K562 (cell line): ENCODE measurements around the gene NR1H3. TPM values are rescaled to one million over a fixed set of nuclear protein-coding genes. Genes with fewer than 3 reads are reported as not detected.

Experiments used
- ARID1B ChIP-seq: fragments of 450-650 bp; IDR thresholded peaks from 2 replicates; pipeline ENCODE4 v1.6.1; 2016; ENCODE audit warnings: antibody characterized with exemption, mild to moderate bottlenecking, inconsistent platforms
- HCFC1 ChIP-seq: IDR thresholded peaks from 2 replicates; pipeline ENCODE4 v1.6.1; 2012; ENCODE audit warnings: low read depth, low read length, improper control_type of control experiment
- NFE2L1 ChIP-seq: fragments of 450-650 bp; IDR thresholded peaks from 2 replicates; pipeline ENCODE4 v1.6.1; 2016; ENCODE audit warnings: missing genetic modification characterization, low read depth, mild to moderate bottlenecking, missing compliant biosample characterization, moderate library complexity, borderline replicate concordance
- RHOXF2B ChIP-seq: fragments of 250-450 bp; sonication (Bioruptor Pico); conservative IDR thresholded peaks from 2 replicates; pipeline ENCODE4 v1.5.1; 2021
- SETDB1 ChIP-seq: IDR thresholded peaks from one replicate; pipeline ENCODE4 v1.6.1; 2012; ENCODE audit warnings: low read length, control low read depth, inconsistent platforms
- SNRNP70 ChIP-seq: fragments of 200-400 bp; formaldehyde crosslinking; optimal IDR thresholded peaks from 2 replicates; pipeline ENCODE3; 2017; ENCODE audit warnings: low read depth, low read length
- TRIM28 ChIP-seq: fragments of 450-650 bp; IDR thresholded peaks from 2 replicates; pipeline ENCODE4 v1.6.1; 2017
- ZFPM2 ChIP-seq: fragments of 250-450 bp; sonication (Bioruptor Pico); IDR thresholded peaks from 2 replicates; pipeline ENCODE4 v1.5.1; 2022; ENCODE audit warnings: mild to moderate bottlenecking
- ZNF699 ChIP-seq: fragments of 250-450 bp; sonication (Bioruptor Pico); IDR thresholded peaks from 2 replicates; pipeline ENCODE4 v1.8.0; 2021; ENCODE audit warnings: mild to moderate bottlenecking, moderate library complexity; ENCODE audit not compliant: insufficient replicate concordance
- polyA plus RNA-seq, 8 experiments: library from polyadenylated mRNA; depleted of rRNA in 4 of 8; stranded (reverse) in 5 of 8; unstranded in 3 of 8; fragments of >200 nt; fragmentation: Nextera tagmentation in 2 of 8; fragmentation: Illumina TruSeq in 1 of 8; extraction: Ambion mirVana in 2 of 8; extraction: Trizol in 1 of 8; gene quantifications; 2 replicates each; pipeline versions ENCODE4 v1.2.1 to v1.2.3, GENCODE V29; 2011 to 2014; ENCODE audit warnings: inconsistent platforms in 1 of 8, missing spikeins in 1 of 8
- total RNA-seq, 7 experiments: library from RNA; depleted of rRNA in 6 of 7; stranded (reverse); fragments of >200 nt in 6 of 7; fragmentation: Illumina TruSeq in 2 of 7; extraction: Trizol in 2 of 7; gene quantifications; 2 replicates each; pipeline versions ENCODE4 v1.2.1 to v1.2.3, GENCODE V29; 2011 to 2021; ENCODE audit warnings: low replicate concordance in 1 of 7
- TF ChIP-seq, protein P1 (sequence below): fragments of 250-450 bp; sonication (Bioruptor Pico); IDR thresholded peaks from 2 replicates; pipeline ENCODE4 v1.5.0; 2021; ENCODE audit warnings: mild to moderate bottlenecking, moderate library complexity
- TF ChIP-seq, protein P2 (sequence below): sonication (generic); formaldehyde crosslinking; IDR thresholded peaks from 2 replicates; pipeline ENCODE4 v1.8.0; 2022; ENCODE audit warnings: mild to moderate bottlenecking, missing genetic modification reagents
- TF ChIP-seq, protein P3 (sequence below), 2 experiments: fragments of 450-650 bp; IDR thresholded peaks; 2 replicates each; pipeline ENCODE4 v1.6.1; 2018; ENCODE audit warnings: mild to moderate bottlenecking in 2 of 2, low read depth in 1 of 2; ENCODE audit not compliant: partially characterized antibody in 2 of 2
- TF ChIP-seq, protein P4 (sequence below): fragments of 450-650 bp; IDR thresholded peaks from 2 replicates; pipeline ENCODE4 v1.6.1; 2014; ENCODE audit warnings: low read depth, mild to moderate bottlenecking, moderate library complexity, borderline replicate concordance

The NR1H3 gene
- total and polyA plus RNA-seq, 9 of the 15 experiments (the other 6 are each of a cell fraction or from before 2014, with no cell fraction given) = 8.2 to 26.0 (median 11.9) TPM

DNA sequence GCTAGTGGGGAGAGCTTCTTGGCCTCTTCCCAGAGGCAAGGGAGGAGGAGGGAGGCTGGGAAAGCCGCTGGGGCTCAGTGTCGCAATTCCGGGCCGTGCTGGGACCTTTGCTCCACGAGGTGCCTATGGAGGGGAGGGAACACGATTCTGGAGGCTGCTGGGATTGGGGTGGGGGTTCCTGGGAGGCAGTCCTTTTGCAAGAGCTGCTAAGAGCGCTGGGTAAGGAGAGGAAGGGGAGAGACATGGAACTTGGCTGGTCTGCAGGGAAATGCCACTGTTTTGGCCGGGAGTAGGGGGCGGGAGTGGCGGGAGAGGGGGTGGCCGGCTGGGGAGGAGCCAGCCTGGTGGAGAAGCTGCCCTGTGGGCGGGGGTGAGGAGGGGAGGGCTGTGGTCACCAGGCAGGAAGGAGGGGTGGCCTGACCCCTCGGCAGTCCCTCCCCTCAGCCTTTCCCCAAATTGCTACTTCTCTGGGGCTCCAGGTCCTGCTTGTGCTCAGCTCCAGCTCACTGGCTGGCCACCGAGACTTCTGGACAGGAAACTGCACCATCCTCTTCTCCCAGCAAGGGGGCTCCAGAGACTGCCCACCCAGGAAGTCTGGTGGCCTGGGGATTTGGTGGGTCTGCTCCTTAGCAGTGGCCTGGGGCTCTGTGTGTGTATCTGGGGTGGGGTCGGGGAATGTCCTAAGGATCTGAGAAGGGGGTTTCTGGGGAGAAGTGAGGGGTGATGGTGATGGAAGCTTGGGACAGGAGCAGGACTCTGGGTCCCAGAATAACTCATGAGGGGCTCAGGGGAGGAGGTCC, at the start of gene NR1H3 (continued):
- TF ChIP-seq, protein P1, sequence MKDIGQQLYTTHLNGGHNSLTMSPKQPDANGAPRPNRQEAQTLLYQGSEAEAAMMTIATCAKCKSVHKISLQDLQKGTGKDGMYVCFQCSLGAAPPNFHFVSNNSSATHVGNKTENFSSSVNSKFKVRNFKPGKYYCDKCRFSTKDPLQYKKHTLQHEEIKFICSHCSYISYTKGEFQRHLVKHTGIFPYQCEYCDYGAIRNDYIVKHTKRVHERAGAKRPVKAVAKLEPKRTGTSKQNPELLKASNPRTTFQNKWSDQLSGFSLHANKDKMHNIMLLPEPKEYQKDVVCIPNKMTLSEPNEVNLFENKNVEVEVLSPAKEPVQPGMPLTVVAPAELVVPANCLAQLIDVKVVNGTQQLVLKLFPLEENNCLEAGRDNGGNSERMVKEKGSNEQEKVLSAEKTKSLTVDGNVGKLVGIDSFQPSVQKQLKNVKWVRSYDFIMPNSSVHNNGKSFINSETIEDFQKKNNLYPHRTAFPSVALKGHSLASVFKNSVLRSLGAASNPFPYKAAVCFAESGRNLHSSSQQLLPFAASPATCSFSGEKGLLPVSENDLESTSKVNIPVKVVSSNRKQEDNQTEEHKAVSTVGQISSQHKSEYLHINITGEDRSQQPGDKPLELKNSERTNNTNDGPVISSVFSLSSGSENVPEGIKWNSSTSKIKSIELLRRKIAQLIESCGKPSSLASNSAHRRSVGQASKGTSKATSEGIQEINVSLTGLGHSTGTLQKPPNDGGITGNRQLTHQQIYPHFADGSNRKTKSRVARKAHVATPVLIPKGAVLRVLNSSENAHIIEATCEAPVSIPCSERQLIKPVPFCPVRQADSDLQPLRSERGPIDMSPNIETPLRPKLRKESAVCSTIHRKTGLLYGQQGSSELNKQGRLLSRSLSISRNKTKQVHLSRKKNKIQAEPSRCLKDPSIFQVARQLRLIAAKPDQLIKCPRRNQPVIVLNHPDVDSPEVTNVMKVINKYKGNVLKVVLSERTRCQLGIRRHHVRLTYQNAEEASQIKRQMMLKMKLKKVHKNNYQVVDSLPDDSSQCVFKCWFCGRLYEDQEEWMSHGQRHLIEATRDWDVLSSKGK (CRISPR knock-in tag) = no peak
- TF ChIP-seq, protein P2, sequence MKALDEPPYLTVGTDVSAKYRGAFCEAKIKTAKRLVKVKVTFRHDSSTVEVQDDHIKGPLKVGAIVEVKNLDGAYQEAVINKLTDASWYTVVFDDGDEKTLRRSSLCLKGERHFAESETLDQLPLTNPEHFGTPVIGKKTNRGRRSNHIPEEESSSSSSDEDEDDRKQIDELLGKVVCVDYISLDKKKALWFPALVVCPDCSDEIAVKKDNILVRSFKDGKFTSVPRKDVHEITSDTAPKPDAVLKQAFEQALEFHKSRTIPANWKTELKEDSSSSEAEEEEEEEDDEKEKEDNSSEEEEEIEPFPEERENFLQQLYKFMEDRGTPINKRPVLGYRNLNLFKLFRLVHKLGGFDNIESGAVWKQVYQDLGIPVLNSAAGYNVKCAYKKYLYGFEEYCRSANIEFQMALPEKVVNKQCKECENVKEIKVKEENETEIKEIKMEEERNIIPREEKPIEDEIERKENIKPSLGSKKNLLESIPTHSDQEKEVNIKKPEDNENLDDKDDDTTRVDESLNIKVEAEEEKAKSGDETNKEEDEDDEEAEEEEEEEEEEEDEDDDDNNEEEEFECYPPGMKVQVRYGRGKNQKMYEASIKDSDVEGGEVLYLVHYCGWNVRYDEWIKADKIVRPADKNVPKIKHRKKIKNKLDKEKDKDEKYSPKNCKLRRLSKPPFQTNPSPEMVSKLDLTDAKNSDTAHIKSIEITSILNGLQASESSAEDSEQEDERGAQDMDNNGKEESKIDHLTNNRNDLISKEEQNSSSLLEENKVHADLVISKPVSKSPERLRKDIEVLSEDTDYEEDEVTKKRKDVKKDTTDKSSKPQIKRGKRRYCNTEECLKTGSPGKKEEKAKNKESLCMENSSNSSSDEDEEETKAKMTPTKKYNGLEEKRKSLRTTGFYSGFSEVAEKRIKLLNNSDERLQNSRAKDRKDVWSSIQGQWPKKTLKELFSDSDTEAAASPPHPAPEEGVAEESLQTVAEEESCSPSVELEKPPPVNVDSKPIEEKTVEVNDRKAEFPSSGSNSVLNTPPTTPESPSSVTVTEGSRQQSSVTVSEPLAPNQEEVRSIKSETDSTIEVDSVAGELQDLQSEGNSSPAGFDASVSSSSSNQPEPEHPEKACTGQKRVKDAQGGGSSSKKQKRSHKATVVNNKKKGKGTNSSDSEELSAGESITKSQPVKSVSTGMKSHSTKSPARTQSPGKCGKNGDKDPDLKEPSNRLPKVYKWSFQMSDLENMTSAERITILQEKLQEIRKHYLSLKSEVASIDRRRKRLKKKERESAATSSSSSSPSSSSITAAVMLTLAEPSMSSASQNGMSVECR = 0 out of 2 replicates have a peak, but pooled peaks have one; percentile 26
- TF ChIP-seq, protein P3, sequence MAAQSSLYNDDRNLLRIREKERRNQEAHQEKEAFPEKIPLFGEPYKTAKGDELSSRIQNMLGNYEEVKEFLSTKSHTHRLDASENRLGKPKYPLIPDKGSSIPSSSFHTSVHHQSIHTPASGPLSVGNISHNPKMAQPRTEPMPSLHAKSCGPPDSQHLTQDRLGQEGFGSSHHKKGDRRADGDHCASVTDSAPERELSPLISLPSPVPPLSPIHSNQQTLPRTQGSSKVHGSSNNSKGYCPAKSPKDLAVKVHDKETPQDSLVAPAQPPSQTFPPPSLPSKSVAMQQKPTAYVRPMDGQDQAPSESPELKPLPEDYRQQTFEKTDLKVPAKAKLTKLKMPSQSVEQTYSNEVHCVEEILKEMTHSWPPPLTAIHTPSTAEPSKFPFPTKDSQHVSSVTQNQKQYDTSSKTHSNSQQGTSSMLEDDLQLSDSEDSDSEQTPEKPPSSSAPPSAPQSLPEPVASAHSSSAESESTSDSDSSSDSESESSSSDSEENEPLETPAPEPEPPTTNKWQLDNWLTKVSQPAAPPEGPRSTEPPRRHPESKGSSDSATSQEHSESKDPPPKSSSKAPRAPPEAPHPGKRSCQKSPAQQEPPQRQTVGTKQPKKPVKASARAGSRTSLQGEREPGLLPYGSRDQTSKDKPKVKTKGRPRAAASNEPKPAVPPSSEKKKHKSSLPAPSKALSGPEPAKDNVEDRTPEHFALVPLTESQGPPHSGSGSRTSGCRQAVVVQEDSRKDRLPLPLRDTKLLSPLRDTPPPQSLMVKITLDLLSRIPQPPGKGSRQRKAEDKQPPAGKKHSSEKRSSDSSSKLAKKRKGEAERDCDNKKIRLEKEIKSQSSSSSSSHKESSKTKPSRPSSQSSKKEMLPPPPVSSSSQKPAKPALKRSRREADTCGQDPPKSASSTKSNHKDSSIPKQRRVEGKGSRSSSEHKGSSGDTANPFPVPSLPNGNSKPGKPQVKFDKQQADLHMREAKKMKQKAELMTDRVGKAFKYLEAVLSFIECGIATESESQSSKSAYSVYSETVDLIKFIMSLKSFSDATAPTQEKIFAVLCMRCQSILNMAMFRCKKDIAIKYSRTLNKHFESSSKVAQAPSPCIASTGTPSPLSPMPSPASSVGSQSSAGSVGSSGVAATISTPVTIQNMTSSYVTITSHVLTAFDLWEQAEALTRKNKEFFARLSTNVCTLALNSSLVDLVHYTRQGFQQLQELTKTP (IDR thresholded peaks at IDR 0.05; ENCODE audit: low read depth in 1 of 2, partially characterized antibody in 2 of 2) = no peak
- no peak for TF ChIP-seq SETDB1
- no peak for TF ChIP-seq HCFC1
- TF ChIP-seq, protein P4, sequence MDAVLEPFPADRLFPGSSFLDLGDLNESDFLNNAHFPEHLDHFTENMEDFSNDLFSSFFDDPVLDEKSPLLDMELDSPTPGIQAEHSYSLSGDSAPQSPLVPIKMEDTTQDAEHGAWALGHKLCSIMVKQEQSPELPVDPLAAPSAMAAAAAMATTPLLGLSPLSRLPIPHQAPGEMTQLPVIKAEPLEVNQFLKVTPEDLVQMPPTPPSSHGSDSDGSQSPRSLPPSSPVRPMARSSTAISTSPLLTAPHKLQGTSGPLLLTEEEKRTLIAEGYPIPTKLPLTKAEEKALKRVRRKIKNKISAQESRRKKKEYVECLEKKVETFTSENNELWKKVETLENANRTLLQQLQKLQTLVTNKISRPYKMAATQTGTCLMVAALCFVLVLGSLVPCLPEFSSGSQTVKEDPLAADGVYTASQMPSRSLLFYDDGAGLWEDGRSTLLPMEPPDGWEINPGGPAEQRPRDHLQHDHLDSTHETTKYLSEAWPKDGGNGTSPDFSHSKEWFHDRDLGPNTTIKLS = no peak
- TF ChIP-seq ZNF699 (CRISPR knock-in tag) = no peak
- 0 out of 2 replicates have a peak, but pooled peaks have one; percentile 23 for TF ChIP-seq TRIM28
- no peak for TF ChIP-seq RHOXF2B (CRISPR knock-in tag)
- TF ChIP-seq NFE2L1 (tag) = no peak
- no peak for TF ChIP-seq ZFPM2 (CRISPR knock-in tag)
- no peak for TF ChIP-seq ARID1B
- no peak for TF ChIP-seq SNRNP70
